Measurements from ENCODE around the gene GBA2.

- no peak for TF ChIP-seq CTCF (IDR thresholded peaks at IDR 0.05)
- TF ChIP-seq POLR2A (IDR thresholded peaks at IDR 0.05): no peak
Observed at GRCh38 chr9:35714579-35715252, 34.3 kb downstream of the GBA2 start.

Measured in thyroid gland (tissue), 4 donors.